NCI-H1092 treated with DMSO at 0.1 percent for 48 hours (cell line): ENCODE results near the gene VPS41.
A peak's percentile ranks its signal among the peaks of the same experiment; 100 is the strongest.

Experiments used
- DNase-seq: peaks from one replicate; lab custom pipeline; 2025; lab: John Stamatoyannopoulos, UW

VPS41 gene

GRCh38 chr7:38801786-38802185, 107.2 kb downstream of the VPS41 start:
- DNase-seq = no peak

- no peak for DNase-seq
Observed at GRCh38 chr7:38798552-38799267, 110.3 kb downstream of the VPS41 start.

DNA sequence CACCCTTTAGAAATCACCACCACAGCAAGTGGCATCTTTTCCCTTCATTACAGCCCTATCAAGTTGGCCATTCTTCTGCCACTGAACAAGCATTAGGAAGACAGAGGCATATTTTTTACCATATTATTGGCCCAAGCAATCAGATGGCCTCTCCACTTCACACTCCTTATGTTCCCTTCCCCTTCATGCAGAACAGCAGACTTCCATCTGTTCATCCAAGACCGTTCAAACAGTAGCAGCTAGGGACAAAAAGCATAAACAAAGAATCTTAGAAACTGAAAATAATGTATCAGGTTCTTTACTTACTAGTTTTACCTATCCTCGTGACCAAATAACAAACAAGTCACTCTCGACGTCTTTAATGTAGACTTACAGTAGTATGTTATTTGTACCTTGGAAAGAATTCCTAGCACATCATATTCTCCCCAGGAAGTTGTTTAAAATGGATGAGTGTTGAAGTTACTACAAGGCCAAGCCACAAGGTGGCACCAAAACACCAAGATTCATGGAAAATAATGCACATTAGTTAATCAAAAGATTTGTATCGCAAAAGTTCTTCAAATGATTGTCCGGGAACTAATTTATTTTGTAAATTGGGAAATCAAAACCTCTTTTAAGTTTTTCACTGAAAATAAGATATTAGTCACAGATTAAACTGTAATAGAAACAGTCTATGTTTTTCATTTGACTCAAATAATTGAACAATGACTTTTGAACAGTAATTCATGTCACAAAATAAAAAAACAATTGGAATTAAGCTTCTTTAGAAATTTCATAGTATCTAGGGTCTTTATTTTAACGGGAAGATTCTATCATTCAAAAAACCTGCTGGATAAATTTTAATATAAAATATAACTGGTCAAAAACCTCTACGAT, 112.1 kb downstream of the VPS41 start:
- DNase-seq = peak; percentile 86

DNA sequence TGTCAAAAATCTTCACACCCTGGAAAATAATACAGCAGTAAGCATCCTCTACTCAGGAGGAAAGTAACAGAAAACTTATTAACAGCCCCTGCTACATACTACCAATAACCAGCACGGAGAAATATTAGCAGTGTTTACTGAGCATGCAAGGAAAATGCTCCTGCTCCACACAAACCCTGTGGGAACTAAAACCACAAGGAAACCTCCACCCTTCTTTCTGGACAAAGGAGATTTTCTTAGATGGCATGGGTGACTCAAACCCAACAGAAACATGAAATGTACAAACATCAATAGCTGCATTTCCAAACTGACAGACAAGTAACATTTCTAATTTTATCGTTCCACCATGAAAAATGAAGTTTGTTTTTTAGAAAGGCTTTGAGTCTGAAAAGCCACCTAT, 113.4 kb downstream of the VPS41 start:
- no peak for DNase-seq

DNA sequence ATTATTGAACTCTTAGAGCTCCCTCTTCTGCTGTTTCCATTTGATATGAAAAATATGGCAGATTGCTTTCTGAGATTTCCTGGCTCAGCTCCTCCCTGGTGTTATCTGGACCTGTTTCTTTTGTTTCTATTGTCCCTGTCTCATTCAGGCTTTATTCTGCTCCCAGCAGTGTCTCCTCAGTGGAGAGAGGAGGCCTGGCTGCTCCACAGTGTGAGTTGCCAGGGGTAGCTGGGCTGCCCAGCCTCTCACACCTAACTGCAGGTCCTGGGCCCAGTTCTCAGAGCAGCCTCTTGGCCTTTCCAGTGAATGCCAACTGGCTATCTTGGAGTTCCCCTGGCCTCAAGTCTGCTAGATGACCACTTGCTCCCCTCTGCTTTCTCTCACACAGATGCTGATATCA, 127.0 kb downstream of the VPS41 start:
- DNase-seq = peak; percentile 66

DNA sequence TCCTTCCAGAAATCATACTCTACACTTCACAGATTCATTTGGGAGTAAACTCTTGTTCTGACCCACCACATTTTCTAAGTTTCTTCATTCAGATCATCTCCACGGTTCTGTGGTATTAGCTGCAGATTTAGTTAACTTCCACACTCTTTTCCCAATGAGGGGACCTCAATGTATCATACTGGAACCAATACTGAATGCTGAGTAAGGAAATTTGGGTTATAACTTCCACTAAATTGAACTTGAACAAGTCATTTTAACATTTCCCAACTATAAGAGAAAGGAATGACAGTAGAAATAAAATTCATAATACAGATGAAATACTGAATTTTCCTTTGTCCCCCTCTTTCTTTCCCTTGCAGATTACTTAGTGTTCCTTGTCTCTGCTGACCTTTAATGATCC, 131.4 kb downstream of the VPS41 start:
- DNase-seq = no peak

GRCh38 chr7:38775506-38776175, 133.3 kb downstream of the VPS41 start:
- DNase-seq = peak; percentile 100

- DNase-seq = no peak
Observed at GRCh38 chr7:38773430-38773829, 135.6 kb downstream of the VPS41 start.

GRCh38 chr7:38760226-38760625, 148.8 kb downstream of the VPS41 start:
- no peak for DNase-seq

- no peak for DNase-seq
Observed at GRCh38 chr7:38759028-38759427, 150.0 kb downstream of the VPS41 start.

- no peak for DNase-seq
Observed at GRCh38 chr7:38757931-38758330, 151.1 kb downstream of the VPS41 start.

- DNase-seq = no peak
Observed at GRCh38 chr7:38756521-38756920, 152.5 kb downstream of the VPS41 start.

DNA sequence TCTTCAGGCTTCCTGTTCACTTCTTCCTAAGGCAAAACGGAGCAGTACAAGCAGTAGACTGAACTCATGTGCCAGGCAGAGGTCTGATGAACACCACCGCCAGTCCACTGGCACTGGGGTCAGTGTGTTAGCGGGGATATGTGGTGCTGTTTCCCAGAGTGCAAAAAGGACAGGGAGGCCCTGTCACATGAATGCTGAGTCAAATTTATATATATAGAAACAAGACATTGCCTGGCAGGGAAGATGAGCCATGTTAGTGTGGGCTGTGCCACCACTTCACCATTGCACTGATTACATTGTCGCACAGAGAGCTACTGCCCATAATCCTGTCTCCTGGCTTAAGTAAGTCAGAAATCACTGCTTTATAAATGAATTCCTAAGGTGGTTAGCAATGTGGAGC, 155.6 kb downstream of the VPS41 start:
- DNase-seq = no peak

DNA sequence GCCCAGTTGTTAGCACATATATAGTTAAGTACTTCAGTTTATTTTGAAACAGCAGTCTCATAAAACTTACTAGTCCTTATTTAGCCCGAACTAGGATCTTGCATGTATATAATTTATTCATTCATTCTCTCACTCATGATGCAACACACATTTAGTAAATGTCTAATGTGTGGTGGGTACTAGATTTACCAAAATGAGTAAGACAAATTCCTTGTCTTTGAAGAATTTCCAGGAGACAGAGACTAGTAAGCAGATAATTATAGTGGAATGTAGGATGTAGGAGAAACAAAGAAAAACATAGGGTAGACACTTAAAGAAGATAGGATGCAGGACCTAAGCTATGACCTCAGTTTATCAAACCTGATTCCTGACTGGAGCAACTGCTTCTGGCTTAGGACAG, 157.6 kb downstream of the VPS41 start:
- DNase-seq = no peak

- peak; percentile 46 for DNase-seq
Observed at GRCh38 chr7:38748056-38748610, 160.9 kb downstream of the VPS41 start.

DNA sequence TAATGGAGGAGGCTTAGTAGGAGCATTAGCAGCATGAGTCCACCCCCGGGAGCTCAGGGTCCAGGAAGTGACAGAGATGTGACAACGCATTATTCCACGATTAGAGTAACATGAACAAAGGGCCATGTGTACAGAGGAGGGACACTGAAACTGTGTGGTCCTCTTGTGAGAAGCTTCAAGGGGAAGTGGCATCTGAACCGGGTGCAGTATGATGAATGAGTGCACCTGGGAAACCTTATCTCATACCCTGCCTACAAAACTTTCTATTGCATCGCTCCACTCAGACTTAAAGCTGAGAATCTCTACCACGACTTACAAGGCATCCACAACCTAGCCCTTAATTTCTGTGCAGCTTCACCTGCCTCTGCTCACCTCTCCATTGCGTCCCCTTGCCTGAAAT, 162.6 kb downstream of the VPS41 start:
- no peak for DNase-seq

GRCh38 chr7:38744746-38745145, 164.2 kb downstream of the VPS41 start:
- DNase-seq = no peak

- no peak for DNase-seq
Observed at GRCh38 chr7:38743899-38744298, 165.1 kb downstream of the VPS41 start.

DNA sequence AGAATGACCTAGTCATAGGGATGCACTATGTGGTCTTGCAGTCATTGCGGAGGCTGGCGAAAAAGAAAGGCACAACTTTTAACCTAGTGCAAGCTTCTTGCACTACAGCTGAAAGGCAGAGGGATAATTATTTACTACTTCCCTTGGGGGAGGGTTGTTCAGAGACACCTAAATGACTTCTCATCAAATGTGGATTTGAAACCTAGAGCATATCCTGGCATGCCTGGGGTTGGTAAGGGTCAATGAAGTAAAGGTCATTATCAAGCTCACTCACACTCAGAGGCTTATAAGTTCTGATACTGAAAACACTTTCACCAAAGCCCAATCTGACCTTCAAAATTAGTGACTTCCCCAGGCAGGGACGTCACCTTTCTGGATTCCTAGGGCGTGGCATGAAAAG, 168.9 kb downstream of the VPS41 start:
- no peak for DNase-seq

DNA sequence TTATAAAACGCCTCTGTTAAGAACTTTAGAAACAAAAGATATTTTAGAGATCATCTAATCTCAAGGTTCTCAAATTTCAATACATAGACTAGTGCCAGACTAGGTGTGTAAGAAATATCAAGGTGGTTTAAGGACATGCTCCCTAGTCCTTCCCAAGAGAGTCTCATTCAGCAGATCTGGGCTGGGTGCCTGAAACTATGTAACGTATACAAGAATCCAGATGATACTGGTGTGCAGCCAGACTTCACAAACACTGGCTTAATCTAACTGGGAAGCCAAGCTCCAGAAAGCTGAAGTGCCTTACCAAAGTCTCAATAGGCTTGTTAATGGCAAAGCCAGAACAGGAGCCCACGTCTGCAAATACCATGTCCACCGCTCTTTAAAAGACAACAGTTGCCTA, 172.9 kb downstream of the VPS41 start:
- DNase-seq = peak; percentile 42

GRCh38 chr7:38731215-38731614, 177.8 kb downstream of the VPS41 start:
- no peak for DNase-seq

- DNase-seq = no peak
Observed at GRCh38 chr7:38728145-38728544, 180.8 kb downstream of the VPS41 start.
